ENCODE results near the gene TLR9.

The TLR9 gene

DNA sequence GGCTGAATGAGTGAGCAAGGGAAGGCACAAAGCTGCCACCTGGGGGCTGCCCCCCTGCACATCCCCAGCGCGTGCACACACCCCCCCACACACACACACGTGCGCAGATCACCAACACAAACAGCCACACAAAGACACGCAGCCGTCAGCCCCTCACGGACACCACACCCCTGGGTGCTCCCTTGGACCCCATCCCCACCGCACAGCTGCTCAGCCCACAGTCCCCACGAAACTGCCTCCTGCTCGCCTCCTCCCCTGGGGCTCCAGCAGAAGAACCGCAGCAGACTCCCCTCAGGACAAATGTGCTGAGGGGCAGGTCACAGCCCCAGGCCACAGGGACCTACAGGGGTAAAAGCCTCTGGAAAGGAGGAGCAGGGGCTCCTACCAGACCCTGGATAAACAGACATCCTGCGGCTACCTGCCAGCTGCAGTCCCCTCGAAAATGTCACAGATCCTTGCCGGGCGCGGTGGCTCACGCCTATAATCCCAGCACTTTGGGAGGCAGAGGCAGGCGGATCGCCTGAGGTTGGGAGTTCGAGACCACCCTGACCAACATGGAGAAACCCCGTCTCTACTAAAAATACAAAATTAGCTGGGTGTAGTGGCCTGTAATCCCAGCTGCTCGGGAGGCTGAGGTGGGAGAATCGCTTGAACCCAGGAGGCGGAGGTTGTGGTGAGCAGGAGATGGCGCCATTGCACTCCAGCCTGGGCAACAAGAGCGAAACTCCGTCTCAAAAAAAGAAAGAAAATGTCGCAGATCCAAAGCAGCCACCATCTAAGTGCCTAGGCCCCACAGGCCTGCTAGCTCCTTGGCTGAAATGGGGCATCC, 7.0 kb upstream of the TLR9 start:
- no peak overlapping the region for H3K4me3 ChIP-seq (ENCODE audit: low read depth, low read length)

DNA sequence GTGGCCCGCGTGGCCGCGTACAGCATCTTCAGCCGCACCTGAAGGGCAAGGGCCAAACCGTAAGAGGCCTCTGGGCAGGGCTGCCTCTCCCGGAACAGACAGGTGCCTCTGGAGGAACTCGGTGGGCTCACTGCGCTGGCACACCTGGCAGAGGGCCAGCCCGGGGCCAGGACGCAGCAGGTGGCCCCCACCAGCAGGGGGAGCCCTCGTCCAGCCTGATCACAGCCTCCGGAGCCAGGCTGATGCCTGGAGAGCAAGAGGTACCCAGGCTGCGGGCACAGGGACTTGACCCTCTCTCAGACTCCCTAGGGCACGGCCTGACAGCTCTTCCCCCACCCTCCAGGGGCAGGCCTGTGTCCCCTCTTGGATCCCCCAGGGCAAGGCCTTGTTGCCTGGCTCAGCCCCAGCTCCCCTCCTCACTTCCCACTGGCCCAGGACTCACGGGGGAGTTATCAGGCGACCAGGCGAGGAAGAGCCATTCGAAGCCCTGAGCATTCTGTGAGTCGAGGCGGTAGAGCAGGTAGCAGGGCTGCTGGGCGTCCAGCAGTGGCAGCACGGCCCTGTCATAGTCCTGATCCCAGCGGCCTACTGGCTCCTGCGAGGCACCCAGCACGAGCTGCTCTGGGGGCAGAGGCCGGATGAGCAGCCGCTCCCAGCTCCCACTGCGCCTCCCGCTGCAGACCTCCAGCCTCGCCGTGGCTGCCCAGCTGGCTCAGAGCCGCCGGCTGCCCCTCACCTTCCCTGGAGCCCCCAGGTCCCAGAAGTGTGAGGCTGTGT, 6.2 kb upstream of the TLR9 start:
- H3K4me3 ChIP-seq (ENCODE audit: low read depth, low read length), result no peak overlapping the region

DNA sequence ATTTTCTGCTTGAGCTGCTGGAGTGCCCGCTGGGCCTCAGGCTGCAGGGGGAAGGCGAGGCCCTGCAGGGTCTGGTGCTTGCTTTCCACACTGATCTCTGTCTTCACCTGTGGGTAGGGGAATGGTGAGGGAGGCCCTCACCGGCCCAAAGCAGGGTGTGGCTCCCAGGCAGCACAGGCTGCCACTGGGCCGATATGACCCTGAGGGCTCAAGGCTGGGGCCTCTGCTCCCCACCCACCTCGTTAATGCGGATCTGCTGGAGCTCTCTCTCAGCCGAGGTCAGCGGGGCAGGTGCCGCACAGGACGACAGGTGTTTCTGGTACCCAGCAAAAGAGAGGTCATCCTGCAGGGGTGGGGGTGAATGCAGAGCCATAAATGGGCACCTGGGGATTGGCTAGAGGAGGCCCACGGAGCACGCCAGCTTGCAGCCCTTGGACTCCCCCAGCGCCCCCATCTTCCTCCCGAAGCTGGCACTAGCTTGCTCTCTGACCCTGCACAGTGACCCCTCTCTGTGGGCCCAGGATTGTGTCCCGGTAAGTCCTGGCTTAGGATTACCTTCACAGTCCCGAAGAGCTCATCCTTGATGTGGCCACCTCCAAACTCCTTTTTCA, 5.5 kb upstream of the TLR9 start:
- H3K4me3 ChIP-seq (ENCODE audit: low read depth, low read length), result no peak overlapping the region

DNA sequence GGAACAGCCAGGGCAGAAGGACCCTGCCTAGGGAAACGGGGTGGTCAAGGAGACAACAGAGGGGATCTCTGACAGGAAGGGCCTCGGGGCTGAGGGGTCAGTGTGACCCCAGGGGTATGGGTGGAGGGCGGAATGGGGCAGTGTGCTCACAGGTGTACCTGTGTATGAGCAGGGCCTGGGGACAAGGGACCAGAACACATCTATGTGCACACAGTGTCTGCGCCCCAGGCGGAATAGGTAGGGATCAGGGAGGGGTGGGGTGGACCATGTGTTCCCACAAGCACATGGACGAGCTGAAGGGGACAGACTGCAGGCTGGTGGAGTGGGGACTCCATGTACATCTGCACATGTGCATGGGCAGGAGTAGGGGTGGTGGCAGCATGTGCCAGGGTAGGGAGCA, 5.0 kb upstream of the TLR9 start:
- H3K4me3 ChIP-seq (ENCODE audit: low read depth, low read length), result no peak overlapping the region

DNA sequence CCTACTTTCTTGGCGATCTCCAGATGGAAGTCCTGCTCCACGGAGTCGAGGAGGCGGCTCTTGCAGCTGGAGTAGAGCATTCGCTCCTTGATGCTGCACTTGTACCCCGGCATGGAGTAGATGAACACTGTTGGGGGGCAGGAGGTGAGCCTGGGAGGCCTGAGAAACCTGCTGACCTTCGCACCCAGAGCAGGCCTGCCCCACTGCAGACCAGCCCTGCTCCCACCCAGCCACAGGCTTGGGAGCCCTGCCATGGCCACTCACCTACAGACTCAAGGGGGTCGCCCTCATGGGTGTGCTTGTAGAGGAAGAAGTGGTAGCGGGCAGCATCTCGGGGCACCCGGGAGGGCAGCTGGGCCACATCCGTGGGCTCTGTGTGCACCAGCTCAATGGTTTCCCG, 4.2 kb upstream of the TLR9 start:
- no peak overlapping the region for H3K4me3 ChIP-seq (ENCODE audit: low read depth, low read length)

DNA sequence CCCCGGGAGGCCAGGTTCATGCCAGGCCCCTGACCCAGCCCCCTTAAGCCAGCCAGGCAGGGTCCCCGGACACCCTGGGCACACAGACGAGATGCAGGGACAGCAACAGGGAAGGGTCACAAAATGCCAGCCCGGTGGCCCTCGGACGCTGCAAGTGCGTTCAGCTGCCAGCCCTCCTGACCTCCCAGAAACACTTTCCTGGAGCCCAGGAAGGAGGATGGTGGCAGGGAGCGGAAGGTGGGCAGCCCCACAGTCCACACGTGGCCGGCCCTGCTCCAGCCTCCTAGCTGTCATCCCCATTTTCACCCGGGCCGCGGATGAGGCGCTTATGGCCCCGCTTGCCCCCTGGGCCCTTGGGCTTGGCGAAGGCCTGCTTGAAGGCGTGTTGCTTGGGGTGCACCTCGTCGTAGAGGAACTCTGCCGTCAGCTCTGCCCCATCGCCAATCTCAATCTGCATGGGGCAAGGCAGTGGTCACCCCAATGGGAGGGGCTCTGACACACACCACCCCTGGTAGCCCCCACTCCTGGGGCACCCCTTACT, 3.4 kb upstream of the TLR9 start:
- no peak overlapping the region for H3K4me3 ChIP-seq (ENCODE audit: low read depth, low read length)

DNA sequence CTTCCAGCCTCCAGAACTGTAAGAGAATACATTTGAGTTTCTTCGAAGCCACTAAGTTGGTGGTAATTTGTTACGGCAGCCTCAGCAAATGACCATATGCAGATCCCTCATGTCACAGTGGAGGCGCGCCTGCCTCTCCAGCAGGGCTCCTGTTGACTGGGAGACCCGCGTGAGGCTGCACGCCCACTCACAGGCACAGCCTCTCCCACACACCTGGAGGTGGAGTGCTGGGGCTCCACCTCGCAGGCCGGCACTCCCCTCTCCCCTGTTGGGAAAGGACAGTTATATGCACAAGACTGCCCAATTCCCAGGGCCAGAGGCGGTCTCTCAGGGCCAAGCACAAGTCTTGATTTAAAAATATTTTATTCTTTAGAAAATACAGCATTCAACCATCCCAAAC, 2.8 kb upstream of the TLR9 start:
- H3K4me3 ChIP-seq (ENCODE audit: low read depth, low read length), result no peak overlapping the region

DNA sequence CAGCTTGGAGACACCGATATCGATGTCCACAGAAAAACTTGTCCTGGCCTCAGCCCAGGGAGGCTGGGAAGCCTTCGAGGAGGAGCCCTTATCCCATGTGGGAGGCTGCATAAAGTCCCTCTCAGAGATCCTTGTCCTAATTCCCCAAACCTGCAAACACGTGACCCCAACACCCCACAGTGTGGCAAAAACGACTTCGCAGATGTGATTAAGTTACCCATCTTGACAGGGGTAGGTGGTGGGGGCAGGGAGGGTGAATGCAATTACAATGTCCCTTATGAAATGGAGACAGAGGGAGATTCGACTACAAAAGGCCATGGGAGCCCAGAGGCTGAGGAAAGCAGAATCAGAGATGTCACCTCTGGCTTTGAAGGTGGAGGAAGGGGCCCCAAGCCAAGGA, 2.3 kb upstream of the TLR9 start:
- H3K4me3 ChIP-seq (ENCODE audit: low read depth, low read length), result no peak overlapping the region

DNA sequence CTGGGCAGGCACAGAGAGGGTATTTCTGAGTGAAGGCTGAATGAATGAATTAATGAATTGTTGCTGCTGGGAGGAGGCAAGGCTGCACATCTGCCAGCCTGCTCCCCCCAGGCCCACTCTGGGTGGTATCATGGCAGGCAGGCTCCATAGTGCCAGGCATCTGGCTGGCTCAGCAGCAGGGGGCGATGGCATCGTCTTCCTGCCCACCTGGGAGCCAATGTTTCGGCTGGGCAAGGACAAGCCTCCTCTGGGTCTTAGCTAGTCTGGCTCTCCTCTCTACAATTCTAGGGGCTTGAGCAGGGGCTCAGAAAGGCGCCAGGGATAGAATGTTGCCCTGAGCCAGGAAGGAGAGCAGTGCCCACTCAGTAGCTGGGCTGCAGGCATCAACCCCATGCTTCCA, 1.7 kb upstream of the TLR9 start:
- H3K4me3 ChIP-seq (ENCODE audit: low read depth, low read length), result no peak overlapping the region

DNA sequence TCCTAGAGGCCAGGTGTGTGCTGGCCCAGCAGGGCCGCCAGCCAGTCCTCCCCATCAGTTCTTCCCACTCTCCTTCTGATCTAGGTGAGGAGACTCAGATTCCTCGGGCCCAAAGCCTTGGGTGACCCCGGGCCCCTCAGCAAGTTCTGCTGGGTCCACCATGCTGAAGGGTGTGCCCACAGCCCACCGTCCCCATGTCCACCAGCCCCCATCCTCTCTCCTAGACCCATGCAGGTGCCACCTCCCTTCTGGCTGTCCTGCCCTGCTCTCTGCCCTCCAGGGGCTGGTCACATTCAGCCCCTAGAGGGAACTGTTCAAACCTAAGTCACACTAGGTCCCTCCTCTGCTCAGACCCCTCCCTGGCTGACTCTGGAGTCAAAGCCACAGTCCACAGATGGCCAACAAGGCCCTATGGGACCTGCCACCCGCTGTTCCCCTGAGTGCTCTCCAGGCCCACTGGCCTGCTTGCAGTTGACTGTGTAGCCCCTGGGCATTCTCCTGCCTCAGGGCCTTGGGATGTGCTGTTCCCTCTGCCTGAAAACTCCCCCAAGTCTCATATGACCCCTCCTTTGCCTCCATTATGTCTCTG, 878 bp upstream of the TLR9 start:
- H3K4me3 ChIP-seq (ENCODE audit: low read depth, low read length), result no peak overlapping the region

DNA sequence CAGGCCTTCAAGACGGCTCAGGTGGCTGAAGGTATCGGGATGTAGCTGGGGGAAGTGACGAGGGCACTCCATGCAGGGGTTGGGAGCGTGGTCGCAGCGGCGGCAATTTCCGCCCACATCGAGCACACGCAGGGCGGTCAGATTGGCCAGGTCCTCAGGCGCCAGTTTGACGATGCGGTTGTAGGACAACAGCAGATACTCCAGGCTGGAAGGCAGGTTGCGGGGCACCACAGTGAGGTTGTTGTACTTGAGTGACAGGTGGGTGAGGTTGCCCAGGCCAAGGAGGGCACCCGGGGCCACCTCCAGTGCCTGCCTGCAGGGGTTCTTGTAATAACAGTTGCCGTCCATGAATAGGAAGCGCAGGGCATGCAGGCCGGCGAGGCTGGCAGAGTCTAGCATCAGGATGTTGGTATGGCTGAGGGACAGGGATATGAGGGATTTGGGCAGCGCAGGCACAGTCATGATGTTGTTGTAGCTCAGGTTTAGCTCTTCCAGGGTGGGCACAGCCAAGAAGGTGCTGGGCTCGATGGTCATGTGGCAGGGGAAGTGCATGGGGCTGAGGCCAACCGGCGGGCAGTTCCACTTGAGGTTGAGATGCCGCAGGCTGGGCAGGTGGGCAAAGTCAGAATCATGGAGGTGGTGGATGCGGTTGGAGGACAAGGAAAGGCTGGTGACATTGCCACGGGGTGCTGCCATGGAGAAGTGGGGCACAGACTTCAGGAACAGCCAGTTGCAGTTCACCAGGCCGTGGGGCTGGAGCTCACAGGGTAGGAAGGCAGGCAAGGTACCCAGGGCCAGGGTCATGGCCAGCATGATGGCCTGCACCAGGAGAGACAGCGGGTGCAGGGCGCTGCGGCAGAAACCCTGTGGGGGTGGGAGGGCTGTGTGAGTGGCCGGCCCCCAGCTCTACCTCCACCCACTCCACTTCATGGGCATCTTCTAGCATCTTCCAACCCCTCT, 1.7 kb downstream of the TLR9 start:
- no peak overlapping the region for H3K4me3 ChIP-seq (ENCODE audit: low read depth, low read length)

DNA sequence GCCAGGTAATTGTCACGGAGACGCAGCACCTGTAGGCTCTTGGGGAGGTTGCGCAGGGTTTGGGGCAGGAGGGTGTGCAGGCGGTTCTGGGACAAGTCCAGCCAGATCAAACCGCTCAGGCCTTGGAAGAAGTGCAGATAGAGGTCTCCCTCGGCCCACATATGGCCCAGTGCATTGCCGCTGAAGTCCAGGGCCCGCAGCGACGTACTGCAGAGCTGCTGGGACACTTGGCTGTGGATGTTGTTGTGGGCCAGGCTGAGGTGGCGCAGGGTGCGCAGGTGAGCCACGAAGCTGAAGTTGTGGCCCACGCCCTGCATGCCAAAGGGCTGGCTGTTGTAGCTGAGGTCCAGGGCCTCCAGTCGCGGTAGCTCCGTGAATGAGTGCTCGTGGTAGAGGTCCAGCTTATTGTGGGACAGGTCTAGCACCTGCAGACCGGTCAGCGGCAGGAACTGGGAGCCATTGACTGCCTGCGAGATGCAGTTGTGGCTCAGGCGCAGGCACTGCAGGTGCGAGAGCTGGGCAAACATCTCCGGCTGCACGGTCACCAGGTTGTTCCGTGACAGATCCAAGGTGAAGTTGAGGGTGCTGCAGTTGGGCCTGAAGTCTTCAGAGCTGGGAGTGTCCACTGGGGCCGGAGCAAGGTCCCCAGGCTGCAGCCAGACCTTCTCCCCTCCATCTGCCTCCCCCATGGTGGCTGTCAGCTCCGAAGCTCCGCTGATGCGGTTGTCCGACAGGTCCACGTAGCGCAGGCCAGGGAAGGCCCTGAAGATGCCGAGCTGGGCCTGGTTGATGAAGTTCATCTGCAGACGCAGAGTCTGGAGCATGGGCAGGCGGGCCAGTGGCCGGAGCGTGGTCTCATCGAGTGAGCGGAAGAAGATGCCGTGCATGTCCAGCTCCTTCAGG, 2.9 kb downstream of the TLR9 start:
- H3K4me3 ChIP-seq (ENCODE audit: low read depth, low read length), result no peak overlapping the region

DNA sequence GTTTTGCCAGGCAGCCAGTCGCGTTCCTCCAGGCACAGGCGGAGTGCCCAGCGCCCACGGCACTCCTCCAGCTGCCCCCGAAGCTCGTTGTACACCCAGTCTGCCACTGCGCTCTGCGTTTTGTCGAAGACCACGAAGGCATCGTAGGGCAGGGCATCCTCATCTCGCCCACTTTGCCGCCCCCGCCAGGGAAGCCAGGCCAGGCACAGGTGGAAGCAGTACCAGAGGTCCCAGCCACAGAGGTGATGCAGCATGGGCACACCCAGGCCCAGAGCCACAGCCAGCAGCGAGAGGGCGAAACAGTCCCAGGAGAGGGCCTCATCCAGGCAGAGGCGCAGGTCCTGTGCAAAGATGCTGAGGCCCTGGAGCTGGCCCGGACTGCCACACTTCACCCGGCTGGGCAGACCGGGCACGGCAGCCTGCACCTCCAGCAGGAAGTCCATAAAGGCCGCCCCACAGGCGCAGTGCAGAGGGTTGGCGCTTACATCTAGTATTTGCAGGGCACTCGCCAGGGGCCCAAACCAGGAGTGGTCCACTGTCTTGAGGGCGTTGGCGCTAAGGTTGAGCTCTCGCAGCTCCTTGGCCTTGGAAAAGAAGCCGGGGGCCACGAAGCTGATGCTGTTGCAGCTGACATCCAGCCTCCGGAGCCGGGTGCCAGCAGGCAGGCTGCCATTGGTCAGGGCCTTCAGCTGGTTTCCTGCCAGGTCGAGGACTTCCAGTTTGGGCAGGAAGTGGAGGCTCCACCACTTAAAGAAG, 3.7 kb downstream of the TLR9 start:
- no peak overlapping the region for H3K4me3 ChIP-seq (ENCODE audit: low read depth, low read length)

DNA sequence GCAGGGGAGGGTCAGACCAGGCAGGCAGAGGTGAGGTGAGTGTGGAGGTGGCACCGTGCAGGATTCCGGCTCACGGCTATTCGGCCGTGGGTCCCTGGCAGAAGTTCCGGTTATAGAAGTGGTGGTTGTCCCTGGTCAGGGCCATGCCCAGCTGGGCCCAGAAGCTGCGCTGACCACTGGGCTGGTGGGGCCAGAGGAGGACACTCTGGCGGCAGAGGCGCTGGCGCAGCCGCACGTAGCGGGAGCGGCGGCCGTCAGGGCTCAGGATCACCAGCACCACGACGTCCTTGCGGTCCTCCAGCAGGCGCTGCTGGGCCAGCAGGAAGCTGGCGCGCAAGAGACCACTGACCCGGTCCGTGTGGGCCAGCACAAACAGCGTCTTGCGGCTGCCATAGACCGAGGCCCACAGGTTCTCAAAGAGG, 4.3 kb downstream of the TLR9 start:
- no peak overlapping the region for H3K4me3 ChIP-seq (ENCODE audit: low read depth, low read length)

DNA sequence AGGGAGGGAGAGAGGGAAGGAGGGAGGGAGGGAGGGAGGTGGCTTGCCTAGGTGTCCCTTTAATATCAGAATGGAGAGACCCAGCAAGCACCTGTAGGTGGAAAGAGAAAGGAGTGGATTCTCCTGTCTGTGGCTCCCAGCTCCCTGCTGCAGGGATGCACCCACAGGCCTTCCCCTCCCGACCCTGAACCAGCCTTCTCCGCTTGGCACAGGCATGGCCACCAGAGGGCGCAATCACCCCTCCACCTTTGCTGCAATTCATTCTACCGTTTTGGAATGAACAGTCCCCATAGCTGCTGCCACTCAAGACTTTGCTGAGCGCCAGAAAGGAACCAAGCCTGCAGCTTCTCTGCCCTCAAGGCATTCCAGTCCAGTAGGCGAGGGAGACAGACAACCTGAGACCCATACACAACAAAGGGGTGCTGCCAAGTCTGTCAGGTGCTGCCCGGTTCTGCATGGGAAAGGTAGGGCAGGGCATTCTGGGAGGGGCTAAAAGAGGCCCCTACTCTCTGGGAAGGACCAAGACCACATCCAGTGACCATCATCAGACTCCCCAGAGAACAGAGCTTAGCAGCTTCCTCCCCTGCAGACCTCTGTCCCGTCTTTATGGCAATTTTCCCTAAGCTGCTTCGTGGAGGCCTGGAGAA, 4.9 kb downstream of the TLR9 start:
- H3K4me3 ChIP-seq (ENCODE audit: low read depth, low read length), result no peak overlapping the region

DNA sequence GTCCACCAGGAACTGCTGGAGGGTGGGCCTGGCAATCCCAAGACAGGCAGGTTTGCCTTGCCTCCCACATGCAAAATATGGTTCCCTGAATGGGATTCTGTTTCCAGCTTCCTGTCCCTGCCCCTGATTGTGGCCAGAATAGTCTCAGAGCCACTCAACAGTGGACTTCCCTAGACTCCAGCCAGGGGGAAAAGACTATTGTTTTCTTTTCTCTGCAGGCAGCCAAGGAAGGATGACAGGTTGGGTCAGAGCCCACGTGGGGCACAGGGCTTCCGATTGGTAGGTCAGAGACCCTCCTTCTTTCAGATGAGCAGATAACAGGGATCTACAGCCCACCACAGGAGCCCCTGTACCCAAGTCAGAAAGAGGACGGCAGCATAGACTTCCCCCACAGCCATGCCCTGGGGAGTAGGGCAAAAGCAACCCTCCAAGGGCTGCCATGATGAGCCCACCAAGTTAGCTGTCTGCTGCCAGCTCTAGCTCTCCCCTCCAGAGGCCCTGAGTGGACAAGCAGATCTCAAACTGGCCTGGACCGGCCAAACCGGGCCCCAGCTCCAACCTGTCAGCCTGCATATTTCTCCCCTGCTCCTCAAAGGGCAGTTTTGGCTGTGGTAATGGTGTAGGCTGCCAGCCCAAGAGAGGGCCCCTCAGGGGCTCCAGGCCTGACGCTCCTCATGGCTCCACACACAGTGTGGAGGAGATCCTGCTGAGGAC, 6.4 kb downstream of the TLR9 start:
- no peak overlapping the region for H3K4me3 ChIP-seq (ENCODE audit: low read depth, low read length)

DNA sequence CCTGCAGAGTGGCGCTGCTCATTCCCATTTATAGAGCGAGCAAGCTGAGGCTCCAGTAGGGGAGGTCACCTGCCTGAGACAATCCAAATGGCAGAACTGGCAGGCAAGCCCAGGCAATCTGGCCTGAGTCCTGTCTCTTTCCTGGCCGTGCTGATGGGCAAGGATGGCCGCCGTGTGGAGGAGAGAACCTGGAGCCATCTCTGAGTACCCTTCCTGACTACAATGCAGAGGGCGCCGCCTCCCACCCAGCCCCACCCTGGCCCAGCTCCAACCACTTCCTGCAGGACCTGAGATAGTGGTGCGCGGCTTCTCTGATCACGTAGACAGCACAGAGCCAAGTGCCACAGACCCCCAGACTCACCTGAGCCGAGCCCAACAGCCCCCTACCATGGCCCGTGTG, 7.0 kb downstream of the TLR9 start:
- no peak overlapping the region for H3K4me3 ChIP-seq (ENCODE audit: low read depth, low read length)
